WI38 (cell line): ENCODE measurements around the gene TMEM44.
A peak's percentile ranks its signal among the peaks of the same experiment; 100 is the strongest.
"Not testable (repeated sequence)": the region's sequence is repeated elsewhere in the genome, so short reads cannot be mapped to it uniquely, and the experiment has no call there.

ENCODE experiments used
- H3K4me3 ChIP-seq: 2 replicates; pipeline ENCODE4 v1.5.1; 2011; ENCODE audit warnings: low read depth, mild to moderate bottlenecking, control low read depth, low read length
- CTCF ChIP-seq: IDR thresholded peaks from 2 replicates; pipeline ENCODE4 v1.5.1; 2012; ENCODE audit warnings: low read depth, mild to moderate bottlenecking, control low read depth, low read length

TMEM44 gene

DNA sequence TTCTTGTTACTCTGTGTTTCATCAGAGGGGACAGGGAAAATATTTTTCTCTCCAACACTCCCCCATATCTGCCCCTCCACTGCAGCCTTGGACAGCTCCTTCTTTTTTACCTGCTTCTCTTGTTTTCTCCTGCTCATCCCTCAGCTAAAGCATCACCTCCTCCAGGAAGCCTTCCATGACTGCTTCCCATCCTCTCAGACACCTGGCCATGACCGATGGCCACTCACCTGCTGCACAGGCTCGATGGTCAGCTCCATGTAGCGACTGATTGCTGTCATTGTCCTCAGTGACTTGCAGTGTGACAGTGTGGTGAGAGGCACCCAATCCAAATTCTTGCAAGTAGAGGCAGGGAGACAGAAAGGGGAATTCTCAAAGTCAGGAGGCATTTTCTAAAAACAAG is 22.5 kb downstream of the TMEM44 start:
- no peak for TF ChIP-seq CTCF
- H3K4me3 ChIP-seq = no peak overlapping the region

DNA sequence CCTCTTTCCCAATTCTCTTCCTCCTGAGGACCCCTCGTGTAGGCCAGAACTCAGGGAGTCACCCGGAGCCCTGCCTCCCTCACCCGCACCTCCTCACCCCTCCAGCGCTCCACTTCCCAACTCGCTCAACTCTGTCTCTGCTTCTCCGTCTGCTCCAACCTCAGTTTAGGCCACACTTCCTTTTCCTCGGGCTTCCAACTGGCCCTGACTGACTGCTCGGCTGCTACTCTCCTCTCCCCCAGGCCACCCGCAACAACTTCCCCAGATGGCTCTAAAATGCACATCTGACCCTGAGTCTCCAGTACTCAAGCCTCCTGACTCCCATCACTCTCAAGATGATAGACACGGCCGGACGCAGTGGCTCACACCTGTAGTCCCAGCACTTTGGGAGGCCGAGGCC is 23.6 kb downstream of the TMEM44 start:
- H3K4me3 ChIP-seq = no peak overlapping the region
- TF ChIP-seq CTCF = no peak

DNA sequence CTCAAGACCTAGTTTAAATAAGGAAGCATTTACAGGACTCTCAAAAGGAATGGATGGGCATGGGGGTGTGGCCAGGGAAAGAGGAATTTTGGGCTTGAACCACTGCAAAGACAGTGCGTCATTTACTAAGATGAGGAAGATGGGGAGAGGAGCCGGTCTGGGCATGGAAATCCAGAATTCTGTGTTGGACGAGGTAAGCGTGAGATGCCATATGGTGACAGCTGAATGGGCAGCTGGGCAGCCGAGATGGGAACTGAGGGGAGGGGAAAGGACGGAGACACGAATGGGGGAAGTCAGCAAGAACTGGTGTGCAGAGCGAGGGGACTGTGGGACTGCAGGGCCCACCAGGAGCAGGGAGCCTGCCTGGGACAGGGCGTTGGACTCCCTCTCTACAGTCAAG is 24.2 kb downstream of the TMEM44 start:
- H3K4me3 ChIP-seq = no peak overlapping the region
- no peak for TF ChIP-seq CTCF

DNA sequence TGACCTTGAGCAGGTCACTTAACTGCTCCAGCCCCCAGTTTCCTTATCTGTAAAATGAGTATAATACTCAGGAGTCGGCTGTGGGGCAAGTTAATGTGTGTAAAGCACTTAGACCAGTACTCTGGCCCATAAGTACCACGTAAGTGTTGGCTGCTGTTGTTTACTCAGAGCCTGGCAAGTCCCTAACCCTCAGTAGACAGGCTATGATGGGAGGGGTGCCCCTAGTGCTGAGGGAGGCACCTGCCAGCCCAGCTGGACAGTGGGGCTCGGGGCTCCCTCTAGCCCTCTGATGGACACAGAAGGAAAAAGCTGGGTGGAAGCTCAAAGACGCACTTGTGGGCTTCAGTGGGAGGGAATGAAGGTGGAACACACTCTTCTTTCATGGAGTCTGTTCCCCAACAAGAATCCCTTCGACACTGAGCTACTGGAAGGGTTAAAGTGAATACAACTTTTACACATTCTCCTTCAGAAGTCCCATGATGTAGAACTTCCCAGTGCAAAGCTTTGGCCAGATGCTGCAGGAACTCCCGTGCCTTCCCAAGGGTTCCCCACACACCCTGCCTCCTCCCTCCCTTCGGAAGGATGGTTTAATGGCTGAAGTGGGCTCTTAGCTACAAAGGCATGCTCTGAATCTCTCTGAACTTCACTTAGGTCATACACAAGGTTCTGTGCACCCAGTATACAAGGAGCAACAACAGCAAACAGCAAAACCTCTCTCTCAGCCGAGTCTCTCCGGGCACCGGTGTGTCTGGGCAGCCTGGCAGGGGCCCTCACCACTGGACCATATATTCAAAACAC is 25.4 kb downstream of the TMEM44 start:
- TF ChIP-seq CTCF = no peak
- H3K4me3 ChIP-seq = no peak overlapping the region

GRCh38 chr3:194606941-194607340 is 26.3 kb downstream of the TMEM44 start:
- H3K4me3 ChIP-seq = no peak overlapping the region
- no peak for TF ChIP-seq CTCF

DNA sequence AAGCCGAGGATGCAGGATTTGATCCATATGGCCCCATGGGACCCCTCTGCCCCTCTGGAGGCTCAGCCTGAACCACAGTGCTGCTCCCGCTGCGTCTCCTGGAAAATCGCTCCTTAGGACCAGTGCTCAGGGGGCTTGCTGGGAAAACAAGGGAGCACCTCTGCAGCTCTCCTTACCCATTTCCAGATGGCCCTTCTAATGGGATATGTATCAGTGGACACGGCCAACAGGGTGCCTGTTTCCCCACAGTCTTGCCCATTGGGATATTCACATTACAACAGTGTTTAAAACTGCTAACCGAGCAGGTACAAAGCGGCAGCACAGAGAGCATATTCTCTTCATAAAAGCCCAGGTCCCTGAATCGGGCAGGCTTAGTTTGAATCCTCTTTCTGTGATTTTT is 27.1 kb downstream of the TMEM44 start:
- no peak overlapping the region for H3K4me3 ChIP-seq
- TF ChIP-seq CTCF = no peak

GRCh38 chr3:194605314-194605713 is 27.9 kb downstream of the TMEM44 start:
- H3K4me3 ChIP-seq = not testable (repeated sequence)

DNA sequence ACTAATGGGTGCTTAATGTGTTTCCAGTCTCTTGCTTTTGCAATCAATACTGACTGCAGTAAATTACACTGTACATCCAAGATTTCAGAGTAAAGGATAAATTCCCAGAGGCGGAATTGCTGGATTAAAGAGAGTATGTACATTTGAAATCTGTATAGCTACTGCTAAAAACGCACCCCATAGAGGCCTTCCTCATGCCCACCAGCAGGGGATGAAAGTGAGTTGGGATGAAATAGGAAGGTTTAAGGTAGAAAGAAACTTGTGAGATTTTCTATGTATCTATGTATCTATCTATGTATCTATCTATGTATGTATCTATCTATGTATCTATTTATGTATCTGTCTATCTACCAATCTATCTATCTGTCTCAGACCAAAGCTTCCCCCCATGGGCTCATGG is 28.4 kb downstream of the TMEM44 start:
- H3K4me3 ChIP-seq = no peak overlapping the region
- TF ChIP-seq CTCF = peak; percentile 54
